GM18505 (cell line): Measurements from ENCODE around the gene ZYG11A.

Experiments used
- ATAC-seq: cut with Tn5 transposase; IDR thresholded peaks from one replicate; pipeline ENCODE4 v1.9.1; 2021; ENCODE audit not compliant: unreplicated experiment
- POLR2A ChIP-seq: IDR thresholded peaks from 4 replicates; pipeline ENCODE4 v1.6.1; 2011; ENCODE audit warnings: borderline replicate concordance; ENCODE audit not compliant: insufficient read depth, insufficient read length; ENCODE audit errors: extremely low read depth

ZYG11A gene

GRCh38 chr1:52904208-52904926 is 61.8 kb downstream of the ZYG11A start:
- ATAC-seq = no peak
- no peak for TF ChIP-seq POLR2A

DNA sequence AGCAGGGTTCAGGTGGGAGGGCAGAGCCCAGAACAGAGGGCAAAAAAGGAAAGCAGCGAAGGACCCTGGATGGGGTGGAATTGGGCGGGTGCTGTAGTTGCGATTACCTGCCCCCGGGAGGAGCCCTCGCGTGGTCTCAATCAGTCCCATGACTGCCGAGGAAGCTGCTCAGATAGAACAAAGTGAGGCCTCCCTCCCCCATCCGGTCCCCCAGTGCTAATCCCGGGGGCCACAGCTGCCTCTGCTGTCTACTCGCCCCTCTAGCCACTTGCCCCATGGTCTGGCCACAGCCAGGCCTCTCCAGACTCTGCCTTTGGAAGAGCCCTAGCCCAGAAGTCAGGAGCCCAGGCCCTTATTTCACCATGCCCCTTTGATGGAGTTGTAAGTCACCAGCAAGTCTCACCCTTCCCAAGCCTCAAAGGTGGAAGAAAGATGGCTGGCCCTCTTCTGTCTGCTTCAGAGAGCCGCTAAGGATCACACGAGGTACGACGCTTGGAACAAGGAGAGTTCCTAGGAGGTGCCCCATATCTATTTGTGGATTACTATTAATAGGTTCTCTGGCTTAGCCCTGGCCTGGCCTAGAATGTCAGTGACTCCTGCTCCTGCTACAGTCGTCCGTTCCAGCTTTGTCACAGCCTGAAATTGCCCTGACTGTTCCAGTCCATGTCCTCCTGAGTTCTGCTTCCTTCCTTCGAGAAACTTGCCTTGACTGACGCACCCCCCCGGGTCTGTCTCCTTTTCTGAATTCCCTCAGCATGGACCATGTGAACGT is 62.6 kb downstream of the ZYG11A start:
- ATAC-seq = no peak
- TF ChIP-seq POLR2A = no peak

- no peak for ATAC-seq
- no peak for TF ChIP-seq POLR2A
Observed at GRCh38 chr1:52906135-52906603, 63.6 kb downstream of the ZYG11A start.

DNA sequence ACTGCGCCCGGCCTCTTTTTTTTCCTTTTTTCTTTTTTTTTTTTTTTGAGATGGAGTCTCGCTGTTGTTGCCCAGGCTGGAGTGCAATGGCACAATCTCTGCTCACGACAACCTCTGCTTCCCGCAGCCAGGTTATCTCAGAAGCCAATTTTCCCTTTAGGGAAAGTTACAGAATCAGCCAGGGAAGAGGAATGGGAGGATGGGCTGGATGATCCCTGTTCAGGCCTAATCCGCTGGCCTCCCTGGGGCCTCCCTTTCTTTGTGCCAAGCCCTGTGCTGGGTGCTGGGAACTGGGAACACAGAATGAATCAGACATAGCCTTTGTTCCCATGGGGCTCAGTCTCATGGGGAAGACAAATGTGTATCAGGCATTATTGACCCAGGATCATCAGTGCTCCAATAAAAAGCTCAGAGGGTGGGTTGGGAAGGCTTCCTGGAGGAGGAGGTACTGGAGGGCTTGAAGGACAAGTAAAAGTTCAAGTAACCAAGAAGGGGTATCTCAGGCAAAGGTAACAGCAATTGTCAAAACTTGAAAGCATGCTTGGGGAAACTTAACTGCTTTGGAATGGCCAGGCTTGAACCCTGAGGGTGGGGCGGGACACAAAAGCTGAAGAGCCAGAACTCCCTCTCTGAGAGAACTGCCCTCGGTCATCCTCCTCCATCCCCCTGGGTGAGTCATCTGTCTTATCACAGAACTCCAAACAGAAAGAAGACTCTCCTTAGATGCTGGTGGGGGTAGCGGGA is 64.7 kb downstream of the ZYG11A start:
- no peak for ATAC-seq
- no peak for TF ChIP-seq POLR2A

GRCh38 chr1:52907812-52908153 is 65.2 kb downstream of the ZYG11A start:
- ATAC-seq = no peak
- TF ChIP-seq POLR2A = no peak

DNA sequence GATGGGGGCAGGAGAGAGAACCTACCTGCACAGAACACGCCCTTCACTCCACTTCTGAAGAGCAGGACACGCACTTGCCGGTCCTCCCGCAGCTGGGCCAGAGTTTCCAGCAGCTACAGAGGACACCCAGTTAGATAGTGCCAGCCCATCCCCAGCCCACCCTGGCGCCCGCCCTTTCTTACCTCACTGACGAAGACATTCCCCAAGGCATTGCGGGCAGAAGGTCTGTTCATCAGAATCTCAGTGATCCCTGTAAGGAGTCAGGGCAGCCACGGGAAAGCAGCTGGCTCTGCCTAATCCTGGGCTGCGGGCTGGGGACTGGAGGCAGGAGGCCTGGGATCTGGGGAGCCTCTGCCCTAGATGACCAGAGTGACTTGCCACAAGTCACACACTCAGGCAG is 69.0 kb downstream of the ZYG11A start:
- ATAC-seq = no peak
- no peak for TF ChIP-seq POLR2A

GRCh38 chr1:52913014-52913413 is 70.5 kb downstream of the ZYG11A start:
- no peak for ATAC-seq
- no peak for TF ChIP-seq POLR2A

DNA sequence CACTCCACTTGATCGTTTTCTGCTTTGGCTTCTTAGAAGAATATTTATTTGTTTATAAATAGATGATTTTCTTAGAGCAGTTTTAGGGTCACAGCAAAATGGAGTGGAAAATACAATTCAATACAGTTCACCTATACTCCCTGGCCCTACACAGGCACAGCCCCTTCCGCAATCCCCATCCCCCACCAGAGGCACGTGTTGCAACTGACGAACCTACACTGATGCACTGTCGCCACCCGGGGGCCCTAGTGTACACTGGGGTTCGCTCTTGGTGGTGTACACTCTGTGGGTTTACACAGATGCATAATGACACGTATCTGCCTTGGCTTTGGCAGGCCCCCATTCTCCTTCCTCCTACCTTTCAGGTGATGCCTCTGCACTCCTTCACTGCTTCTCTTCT is 71.0 kb downstream of the ZYG11A start:
- ATAC-seq = no peak
- TF ChIP-seq POLR2A = no peak

DNA sequence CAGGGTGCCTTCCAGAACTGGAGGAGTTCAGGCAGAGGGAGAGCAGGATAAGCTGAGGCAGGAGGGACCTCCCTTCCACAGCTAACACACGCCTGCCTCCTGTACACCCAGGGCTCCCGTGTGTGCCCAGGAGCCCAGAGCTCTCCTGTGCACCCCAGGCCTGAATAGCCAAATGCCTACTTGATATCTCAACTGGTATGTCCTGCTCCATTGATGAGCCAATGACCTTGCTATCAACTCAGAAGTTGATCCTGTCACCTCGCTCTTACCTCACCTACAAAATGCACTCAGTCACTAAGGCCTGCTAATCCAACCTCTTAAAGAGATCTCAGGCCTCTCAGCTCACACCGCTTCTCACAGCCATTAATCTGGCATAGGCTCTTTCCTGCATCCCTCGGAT is 71.9 kb downstream of the ZYG11A start:
- ATAC-seq = no peak

GRCh38 chr1:52915211-52915854 is 72.8 kb downstream of the ZYG11A start:
- no peak for TF ChIP-seq POLR2A
- ATAC-seq = no peak

More for the DNA sequence above, 71.9 kb downstream of the ZYG11A start:
- TF ChIP-seq POLR2A = no peak

DNA sequence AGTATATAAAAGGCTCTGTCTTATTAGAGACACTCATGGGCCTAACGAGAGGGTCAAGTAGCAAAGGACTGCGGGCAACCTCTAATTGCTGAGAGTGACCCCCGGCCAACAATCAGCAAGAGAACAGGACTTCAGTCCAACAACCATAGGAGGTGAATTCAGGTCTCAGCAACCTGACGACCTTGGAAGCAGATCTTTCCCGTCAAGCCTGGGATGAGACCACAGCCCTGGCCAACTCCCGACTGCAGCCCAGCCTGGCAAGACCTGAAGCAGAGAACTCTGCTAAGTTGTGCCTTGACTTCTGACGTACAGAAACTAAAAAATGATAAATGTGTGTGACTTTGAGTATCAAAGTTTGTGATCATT is 73.3 kb downstream of the ZYG11A start:
- ATAC-seq = no peak
- TF ChIP-seq POLR2A = no peak

DNA sequence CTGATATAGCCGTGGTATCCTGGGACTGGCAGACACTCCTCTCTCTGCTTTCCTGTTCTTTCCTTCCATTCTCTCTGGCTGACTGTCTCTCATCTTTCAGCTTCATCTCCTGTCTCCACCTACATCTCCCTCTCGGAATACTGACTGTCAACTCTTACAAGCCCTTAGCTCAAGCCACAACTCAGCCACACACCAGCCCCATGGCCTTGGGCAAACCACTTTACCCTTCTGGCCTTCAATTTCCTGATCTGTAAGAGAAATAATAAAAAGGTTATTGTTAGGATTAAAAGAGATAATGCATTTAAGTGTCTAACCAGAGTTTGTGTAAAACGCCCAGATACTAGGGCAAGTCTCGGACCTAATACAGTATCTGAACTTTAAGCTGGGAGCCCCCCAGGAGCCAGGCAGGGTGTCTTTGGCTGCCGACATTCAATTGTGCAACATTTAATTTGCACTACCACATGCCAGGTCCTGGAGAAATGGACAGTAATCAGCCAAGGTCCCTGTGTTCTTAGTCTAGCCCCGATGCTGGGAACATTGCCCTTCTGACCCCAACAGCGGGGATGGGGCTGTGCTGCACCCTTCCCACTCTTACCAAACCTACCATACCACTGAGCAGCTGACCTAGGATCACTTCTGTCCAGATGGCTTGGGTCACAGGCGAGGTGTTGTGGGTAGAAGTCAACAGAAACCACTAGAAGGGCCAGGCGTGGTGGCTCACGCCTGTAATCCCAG is 73.8 kb downstream of the ZYG11A start:
- no peak for TF ChIP-seq POLR2A
- no peak for ATAC-seq
